Measurements from ENCODE around the gene FDX1. TPM values are rescaled to one million over a fixed set of nuclear protein-coding genes. Genes with fewer than 3 reads are reported as not detected.

The FDX1 gene
- total RNA-seq, 3 donors from 2014 or later (not counting 1 experiment from before 2014, with no cell fraction given): 6.7 to 7.9 (median 7.8) TPM

GRCh38 chr11:110455718-110456117 lies 26.0 kb downstream of the FDX1 start:
- TF ChIP-seq CTCF (IDR thresholded peaks at IDR 0.05): no peak
- Mint-ChIP-seq H3K27ac (no peak overlapping the region), H3K9me3 (no peaks in the 10 kb centered on the region), H3K4me3 (no peak overlapping the region), H3K36me3 (no peaks in the 10 kb centered on the region), H3K4me1 (peaks cover 51 to 58% of the 10 kb centered on the region in 2 donors), H3K27me3 (ENCODE audit: low read depth in 2 of 2) (no peaks in the 10 kb centered on the region)
- H3K4me1 ChIP-seq (ENCODE audit: control insufficient read depth, insufficient read depth, low read length): peaks cover 4% of the 10 kb centered on the region
- WGBS (ENCODE audit: insufficient coverage): 72% methylated on average over 4 of the region's 6 CpGs
- intact Hi-C loops (cut with micrococcal nuclease): no loop called here
- ATAC-seq (no peak), DNase-seq (no peak)
- H3K27ac ChIP-seq (ENCODE audit: low read length): no peak overlapping the region
- peaks cover 10% of the 10 kb centered on the region for H3K36me3 ChIP-seq (ENCODE audit: control insufficient read depth, insufficient read depth, low read length)
- H3K4me3 ChIP-seq (ENCODE audit: low read length): no peak overlapping the region
- H3K9me3 ChIP-seq (ENCODE audit: control insufficient read depth, insufficient read depth, low read length): no peaks in the 10 kb centered on the region
- H3K27me3 ChIP-seq (ENCODE audit: control insufficient read depth, insufficient read depth, low read length): no peaks in the 10 kb centered on the region

- H3K36me3 Mint-ChIP-seq: no peaks in the 10 kb centered on the region
- Histone ChIP-seq H3K36me3 (ENCODE audit: control insufficient read depth, insufficient read depth, low read length) (peaks cover 11% of the 10 kb centered on the region), H3K4me1 (ENCODE audit: control insufficient read depth, insufficient read depth, low read length) (no peaks in the 10 kb centered on the region), H3K27me3 (ENCODE audit: control insufficient read depth, insufficient read depth, low read length) (no peaks in the 10 kb centered on the region), H3K9me3 (ENCODE audit: control insufficient read depth, insufficient read depth, low read length) (no peaks in the 10 kb centered on the region), H3K4me3 (ENCODE audit: low read length) (no peak overlapping the region), H3K27ac (ENCODE audit: low read length) (no peak overlapping the region)
- WGBS (ENCODE audit: insufficient coverage): 60% methylated on average over 4 of the region's 6 CpGs
- H3K27me3 Mint-ChIP-seq (ENCODE audit: low read depth in 2 of 2): no peaks in the 10 kb centered on the region
- no peak overlapping the region for H3K27ac Mint-ChIP-seq
- peak in 1 of 3 donors; percentile 73 for ATAC-seq
- intact Hi-C loops (cut with micrococcal nuclease): no loop called here
- peak in 1 of 2 donors; percentile 56 for DNase-seq
- no peak overlapping the region for H3K4me3 Mint-ChIP-seq
- H3K4me1 Mint-ChIP-seq: peaks cover 9 to 18% of the 10 kb centered on the region in 2 donors
- H3K9me3 Mint-ChIP-seq: no peaks in the 10 kb centered on the region
- no peak for TF ChIP-seq CTCF (IDR thresholded peaks at IDR 0.05)
Observed at GRCh38 chr11:110463153-110463552, 33.4 kb downstream of the FDX1 start.

- no peaks in the 10 kb centered on the region for H3K27me3 ChIP-seq (ENCODE audit: control insufficient read depth, insufficient read depth, low read length)
- Mint-ChIP-seq H3K27ac (no peak overlapping the region), H3K4me1 (peaks cover 6% of the 10 kb centered on the region in 2 donors), H3K27me3 (ENCODE audit: low read depth in 2 of 2) (no peaks in the 10 kb centered on the region), H3K4me3 (no peak overlapping the region), H3K9me3 (no peaks in the 10 kb centered on the region), H3K36me3 (no peaks in the 10 kb centered on the region)
- ATAC-seq: no peak
- no peaks in the 10 kb centered on the region for H3K4me1 ChIP-seq (ENCODE audit: control insufficient read depth, insufficient read depth, low read length)
- H3K36me3 ChIP-seq (ENCODE audit: control insufficient read depth, insufficient read depth, low read length): peaks cover 3% of the 10 kb centered on the region
- 85% methylated on average over 2 of the region's 2 CpGs for WGBS (ENCODE audit: insufficient coverage)
- no peak for TF ChIP-seq CTCF (IDR thresholded peaks at IDR 0.05)
- H3K27ac ChIP-seq (ENCODE audit: low read length): no peak overlapping the region
- DNase-seq: no peak
- intact Hi-C loops (cut with micrococcal nuclease): no loop called here
- H3K9me3 ChIP-seq (ENCODE audit: control insufficient read depth, insufficient read depth, low read length): no peaks in the 10 kb centered on the region
- H3K4me3 ChIP-seq (ENCODE audit: low read length): no peak overlapping the region
Observed at GRCh38 chr11:110465231-110465630, 35.5 kb downstream of the FDX1 start.

GRCh38 chr11:110467556-110467955 lies 37.8 kb downstream of the FDX1 start:
- no peak overlapping the region for H3K4me3 Mint-ChIP-seq
- H3K9me3 ChIP-seq (ENCODE audit: control insufficient read depth, insufficient read depth, low read length): no peaks in the 10 kb centered on the region
- H3K4me1 Mint-ChIP-seq: peaks cover 0 to 5% of the 10 kb centered on the region in 2 donors
- no peaks in the 10 kb centered on the region for H3K4me1 ChIP-seq (ENCODE audit: control insufficient read depth, insufficient read depth, low read length)
- intact Hi-C loops (cut with micrococcal nuclease): no loop called here
- H3K36me3 Mint-ChIP-seq: no peaks in the 10 kb centered on the region
- no peaks in the 10 kb centered on the region for H3K27me3 Mint-ChIP-seq (ENCODE audit: low read depth in 2 of 2)
- 92% methylated on average over 3 of the region's 3 CpGs for WGBS (ENCODE audit: insufficient coverage)
- peaks cover 3% of the 10 kb centered on the region for H3K36me3 ChIP-seq (ENCODE audit: control insufficient read depth, insufficient read depth, low read length)
- no peaks in the 10 kb centered on the region for H3K27me3 ChIP-seq (ENCODE audit: control insufficient read depth, insufficient read depth, low read length)
- no peak for TF ChIP-seq CTCF (IDR thresholded peaks at IDR 0.05)
- DNase-seq: no peak
- H3K27ac Mint-ChIP-seq: no peak overlapping the region
- no peak for ATAC-seq
- no peak overlapping the region for H3K4me3 ChIP-seq (ENCODE audit: low read length)
- no peaks in the 10 kb centered on the region for H3K9me3 Mint-ChIP-seq
- H3K27ac ChIP-seq (ENCODE audit: low read length): no peak overlapping the region

All from natural killer cell (primary cell).